ENCODE measurements around the gene PRR35. TPM values are rescaled to one million over a fixed set of nuclear protein-coding genes. Genes with fewer than 3 reads are reported as not detected.

The PRR35 gene
- total and polyA plus RNA-seq, 2 donors (not counting 3 experiments of a cell fraction or from before 2014, with no cell fraction given): not detected

DNA sequence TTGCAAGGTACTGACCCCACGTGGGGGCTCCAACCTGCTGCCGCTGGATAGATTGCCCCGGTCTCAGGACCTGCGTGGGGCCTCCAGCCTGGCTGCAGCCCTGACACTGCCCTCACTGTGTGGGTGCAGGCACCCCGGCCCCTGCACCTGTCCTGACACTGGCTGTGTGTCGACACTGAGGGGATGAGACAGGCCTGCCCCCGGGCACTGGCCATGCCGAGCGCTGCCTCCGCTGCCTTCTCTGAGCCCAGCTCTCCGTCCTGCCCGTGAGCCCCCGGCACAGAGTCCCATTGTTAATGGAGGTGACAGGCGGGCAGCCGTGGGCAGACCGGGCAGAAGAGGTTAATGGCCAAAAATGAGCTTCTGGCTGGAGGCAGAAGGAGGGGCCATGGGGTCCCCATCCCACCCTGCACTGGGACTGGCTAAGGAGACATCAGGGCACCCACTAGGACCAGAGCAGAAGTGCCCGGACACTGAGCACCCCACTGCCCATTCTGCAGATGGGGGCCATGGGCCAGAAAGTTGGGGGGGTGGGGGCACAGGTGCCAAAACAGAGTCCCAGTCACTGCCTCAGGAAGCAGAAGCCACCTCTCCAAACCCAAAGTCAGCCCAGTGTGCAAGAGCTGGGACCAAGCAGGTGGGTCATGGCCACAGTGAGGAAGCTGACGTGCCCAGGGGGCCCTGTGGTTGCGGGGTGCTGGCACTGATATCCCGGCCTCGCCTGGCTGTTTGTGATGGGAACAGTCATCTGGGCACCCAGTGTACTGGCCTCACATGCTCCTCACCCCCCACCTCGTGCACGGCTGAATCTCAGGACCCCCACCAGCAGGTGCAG, 2.5 kb upstream of the PRR35 start:
- no peak for FAIRE-seq
- peaks cover 14 to 19% of the 10 kb centered on the region in 2 experiments for H3K27me3 ChIP-seq (ENCODE audit: control insufficient read depth in 2 of 2, insufficient read depth in 2 of 2, low read length in 2 of 2)
- POLR2A ChIA-PET: no interaction called here
- no peak overlapping the region for H3K27ac ChIP-seq (ENCODE audit: insufficient read depth, low read depth, low read length)
- no peak for TF ChIP-seq POLR2AphosphoS5 (IDR thresholded peaks at IDR 0.05; ENCODE audit: insufficient read depth, low read depth, low read length)
- TF ChIP-seq FOS (IDR thresholded peaks at IDR 0.05; ENCODE audit: borderline replicate concordance, insufficient read depth, low read length): no peak
- no peak for TF ChIP-seq JUN (IDR thresholded peaks at IDR 0.05; ENCODE audit: borderline replicate concordance, insufficient read depth, insufficient read length, low read depth)
- peaks cover 6% of the 10 kb centered on the region for H3K4me1 ChIP-seq (ENCODE audit: control insufficient read depth, extremely low read depth, insufficient read depth, low read length)
- H3K4me3 ChIP-seq (replicated peaks in 1 of 3; ENCODE audit: insufficient read depth in 1 of 3, low read depth in 1 of 3, low read length in 3 of 3): no peak overlapping the region
- no peaks in the 10 kb centered on the region for H3K9me3 ChIP-seq (replicated peaks; ENCODE audit: control insufficient read depth, insufficient read depth, low read length)
- H4K20me1 ChIP-seq (replicated peaks; ENCODE audit: control insufficient read depth, extremely low read depth, insufficient read depth, low read length): no peaks in the 10 kb centered on the region
- no peak for DNase-seq (ENCODE audit: low read depth, low spot score)
- H3K36me3 ChIP-seq (ENCODE audit: control insufficient read depth in 2 of 2, extremely low read depth in 1 of 2, insufficient read depth in 2 of 2, low read length in 2 of 2): peaks cover 0 to 2% of the 10 kb centered on the region in 2 experiments
- H2AFZ ChIP-seq (ENCODE audit: low read depth, low read length): no peak overlapping the region
- no TSS peak for BruUV-seq (replicated peaks)
- H3K79me2 ChIP-seq (ENCODE audit: control insufficient read depth, insufficient read depth, low read length): no peaks in the 10 kb centered on the region
- intact Hi-C loops (cut with micrococcal nuclease): no loop called here
- no peaks in the 10 kb centered on the region for H3K9me1 ChIP-seq (replicated peaks; ENCODE audit: control insufficient read depth, extremely low read depth, insufficient read depth, low read length)
- CTCF ChIA-PET: no interaction called here
- no peak overlapping the region for H3K4me2 ChIP-seq (ENCODE audit: insufficient read depth, low read length)
- H3K9ac ChIP-seq (replicated peaks; ENCODE audit: extremely low read depth, insufficient read depth, low read length): no peak overlapping the region
- dilution Hi-C loops (cut with MboI; ENCODE audit: extremely low pct_ligation_motif_present, low sequenced_read_pairs): no loop called here

DNA sequence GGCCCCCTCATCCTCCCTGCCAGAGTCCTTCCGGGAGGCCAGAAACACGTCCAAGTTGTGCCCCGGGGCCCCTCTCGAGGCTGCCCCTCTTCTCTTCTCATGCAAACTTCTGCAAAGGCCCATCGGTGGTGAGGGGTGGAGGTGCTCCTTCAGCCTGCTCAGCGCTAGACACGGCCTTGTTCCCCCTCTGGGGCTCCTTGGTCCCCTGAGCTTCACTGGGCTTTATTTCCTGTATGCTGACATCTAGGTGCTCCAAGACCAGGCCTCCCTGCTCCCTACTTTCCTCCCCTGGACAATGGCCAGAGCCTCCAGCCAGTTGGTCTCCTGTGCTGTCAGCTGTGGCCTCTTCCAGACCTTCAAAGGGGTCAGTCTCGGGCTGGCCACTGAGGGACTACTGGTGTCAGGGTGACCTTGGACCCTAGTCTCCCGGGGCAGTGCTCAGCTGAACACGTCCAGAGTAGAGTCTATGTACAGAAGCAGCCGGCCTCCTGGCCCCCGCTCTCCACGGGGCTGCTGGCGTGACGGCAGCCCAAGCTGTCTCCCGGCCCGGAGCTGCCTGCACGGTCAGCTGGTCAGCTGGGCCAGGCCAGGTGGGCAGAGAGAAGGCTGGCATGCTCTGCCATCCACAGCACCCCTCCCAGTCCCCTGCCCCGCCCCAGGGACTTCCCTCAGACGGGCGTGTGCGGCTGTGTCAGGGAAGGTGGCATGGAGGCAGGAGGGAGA, 1.7 kb upstream of the PRR35 start:
- no TSS peak for BruUV-seq (replicated peaks)
- no peak overlapping the region for H3K4me2 ChIP-seq (ENCODE audit: insufficient read depth, low read length)
- DNase-seq (ENCODE audit: low read depth, low spot score): no peak
- H3K9me3 ChIP-seq (replicated peaks; ENCODE audit: control insufficient read depth, insufficient read depth, low read length): no peaks in the 10 kb centered on the region
- TF ChIP-seq, protein P1, sequence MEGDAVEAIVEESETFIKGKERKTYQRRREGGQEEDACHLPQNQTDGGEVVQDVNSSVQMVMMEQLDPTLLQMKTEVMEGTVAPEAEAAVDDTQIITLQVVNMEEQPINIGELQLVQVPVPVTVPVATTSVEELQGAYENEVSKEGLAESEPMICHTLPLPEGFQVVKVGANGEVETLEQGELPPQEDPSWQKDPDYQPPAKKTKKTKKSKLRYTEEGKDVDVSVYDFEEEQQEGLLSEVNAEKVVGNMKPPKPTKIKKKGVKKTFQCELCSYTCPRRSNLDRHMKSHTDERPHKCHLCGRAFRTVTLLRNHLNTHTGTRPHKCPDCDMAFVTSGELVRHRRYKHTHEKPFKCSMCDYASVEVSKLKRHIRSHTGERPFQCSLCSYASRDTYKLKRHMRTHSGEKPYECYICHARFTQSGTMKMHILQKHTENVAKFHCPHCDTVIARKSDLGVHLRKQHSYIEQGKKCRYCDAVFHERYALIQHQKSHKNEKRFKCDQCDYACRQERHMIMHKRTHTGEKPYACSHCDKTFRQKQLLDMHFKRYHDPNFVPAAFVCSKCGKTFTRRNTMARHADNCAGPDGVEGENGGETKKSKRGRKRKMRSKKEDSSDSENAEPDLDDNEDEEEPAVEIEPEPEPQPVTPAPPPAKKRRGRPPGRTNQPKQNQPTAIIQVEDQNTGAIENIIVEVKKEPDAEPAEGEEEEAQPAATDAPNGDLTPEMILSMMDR (IDR thresholded peaks at IDR 0.05; ENCODE audit: extremely low read depth in 1 of 2, insufficient read depth in 1 of 2, low read depth in 1 of 2, low read length in 2 of 2): no peak
- TF ChIP-seq JUN (IDR thresholded peaks at IDR 0.05; ENCODE audit: borderline replicate concordance, insufficient read depth, insufficient read length, low read depth) (no peak), POLR2AphosphoS5 (IDR thresholded peaks at IDR 0.05; ENCODE audit: insufficient read depth, low read depth, low read length) (no peak), EZH2 (IDR thresholded peaks at IDR 0.05; ENCODE audit: borderline replicate concordance, low read depth, low read length, severe bottlenecking) (no peak), POLR2A (IDR thresholded peaks at IDR 0.05; ENCODE audit: low read depth, low read length) (no peak), FOS (IDR thresholded peaks at IDR 0.05; ENCODE audit: borderline replicate concordance, insufficient read depth, low read length) (no peak), GATA2 (IDR thresholded peaks at IDR 0.05; ENCODE audit: insufficient read depth, insufficient read length, low read depth, low read length) (no peak), MYC (IDR thresholded peaks at IDR 0.05; ENCODE audit: low read depth, low read length) (no peak)
- TF ChIP-seq, protein P2, sequence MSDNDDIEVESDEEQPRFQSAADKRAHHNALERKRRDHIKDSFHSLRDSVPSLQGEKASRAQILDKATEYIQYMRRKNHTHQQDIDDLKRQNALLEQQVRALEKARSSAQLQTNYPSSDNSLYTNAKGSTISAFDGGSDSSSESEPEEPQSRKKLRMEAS (IDR thresholded peaks at IDR 0.05; ENCODE audit: insufficient read depth, insufficient read length): no peak
- ChIA-PET POLR2A (interaction anchor here (0.5 kb wide), 1 partner anchor 170 kb away, joined by 4 read pairs; no protein-coding TSS in a partner anchor), CTCF (no interaction called here)
- H2AFZ ChIP-seq (ENCODE audit: low read depth, low read length): no peak overlapping the region
- H3K4me1 ChIP-seq (ENCODE audit: control insufficient read depth, extremely low read depth, insufficient read depth, low read length): peaks cover 6% of the 10 kb centered on the region
- FAIRE-seq: no peak
- dilution Hi-C loops (cut with MboI; ENCODE audit: extremely low pct_ligation_motif_present, low sequenced_read_pairs) (no loop called here), intact Hi-C loops (cut with micrococcal nuclease) (no loop called here)
- no peak overlapping the region for H3K9ac ChIP-seq (replicated peaks; ENCODE audit: extremely low read depth, insufficient read depth, low read length)
- no peak overlapping the region for H3K4me3 ChIP-seq (replicated peaks in 1 of 3; ENCODE audit: insufficient read depth in 1 of 3, low read depth in 1 of 3, low read length in 3 of 3)
- H3K79me2 ChIP-seq (ENCODE audit: control insufficient read depth, insufficient read depth, low read length): no peaks in the 10 kb centered on the region
- H3K27me3 ChIP-seq (ENCODE audit: control insufficient read depth in 2 of 2, insufficient read depth in 2 of 2, low read length in 2 of 2): peaks cover 14 to 19% of the 10 kb centered on the region in 2 experiments
- no peaks in the 10 kb centered on the region for H3K9me1 ChIP-seq (replicated peaks; ENCODE audit: control insufficient read depth, extremely low read depth, insufficient read depth, low read length)
- no peak overlapping the region for H3K27ac ChIP-seq (ENCODE audit: insufficient read depth, low read depth, low read length)
- no peaks in the 10 kb centered on the region for H4K20me1 ChIP-seq (replicated peaks; ENCODE audit: control insufficient read depth, extremely low read depth, insufficient read depth, low read length)
- H3K36me3 ChIP-seq (ENCODE audit: control insufficient read depth in 2 of 2, extremely low read depth in 1 of 2, insufficient read depth in 2 of 2, low read length in 2 of 2): no peaks in the 10 kb centered on the region

All from endothelial cell of umbilical vein (primary cell).